Omental fat pad (tissue), 4 donors: Measurements from ENCODE around the gene IRF7. TPM values are rescaled to one million over a fixed set of nuclear protein-coding genes. Genes with fewer than 3 reads are reported as not detected.

Experiments used
- ATAC-seq: fragments of 150-250 bp; one replicate; pipeline ENCODE4 v1.9.1; 2016; ENCODE audit warnings: mild to moderate bottlenecking, moderate library complexity; ENCODE audit not compliant: low FRiP score
- DNase-seq: peaks from one replicate; pipeline ENCODE4 v3.0.0-alpha.2; 2019; ENCODE audit warnings: low spot score
- total RNA-seq, 4 donors: library from RNA; depleted of rRNA; stranded (reverse); fragments of >200 nt; gene quantifications; one replicate each; pipeline ENCODE4 v1.1.0, GENCODE V29; 2016
- TF ChIP-seq, protein P1 (sequence below), 3 donors: fragments of 450-650 bp; IDR thresholded peaks; one replicate each; pipeline ENCODE4 v1.5.1; 2016 to 2017; ENCODE audit warnings: antibody characterized with exemption in 3 of 3, mild to moderate bottlenecking in 3 of 3, moderate library complexity in 2 of 3

IRF7 gene
- total RNA-seq, 4 donors from 2014 or later = 15.4 to 56.8 (median 35.6) TPM

- DNase-seq = no peak
- TF ChIP-seq, protein P1, sequence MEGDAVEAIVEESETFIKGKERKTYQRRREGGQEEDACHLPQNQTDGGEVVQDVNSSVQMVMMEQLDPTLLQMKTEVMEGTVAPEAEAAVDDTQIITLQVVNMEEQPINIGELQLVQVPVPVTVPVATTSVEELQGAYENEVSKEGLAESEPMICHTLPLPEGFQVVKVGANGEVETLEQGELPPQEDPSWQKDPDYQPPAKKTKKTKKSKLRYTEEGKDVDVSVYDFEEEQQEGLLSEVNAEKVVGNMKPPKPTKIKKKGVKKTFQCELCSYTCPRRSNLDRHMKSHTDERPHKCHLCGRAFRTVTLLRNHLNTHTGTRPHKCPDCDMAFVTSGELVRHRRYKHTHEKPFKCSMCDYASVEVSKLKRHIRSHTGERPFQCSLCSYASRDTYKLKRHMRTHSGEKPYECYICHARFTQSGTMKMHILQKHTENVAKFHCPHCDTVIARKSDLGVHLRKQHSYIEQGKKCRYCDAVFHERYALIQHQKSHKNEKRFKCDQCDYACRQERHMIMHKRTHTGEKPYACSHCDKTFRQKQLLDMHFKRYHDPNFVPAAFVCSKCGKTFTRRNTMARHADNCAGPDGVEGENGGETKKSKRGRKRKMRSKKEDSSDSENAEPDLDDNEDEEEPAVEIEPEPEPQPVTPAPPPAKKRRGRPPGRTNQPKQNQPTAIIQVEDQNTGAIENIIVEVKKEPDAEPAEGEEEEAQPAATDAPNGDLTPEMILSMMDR (IDR thresholded peaks at IDR 0.05) = no peak
- ATAC-seq = no peak
Observed at GRCh38 chr11:646214-646613, 30.5 kb upstream of the IRF7 start.

DNA sequence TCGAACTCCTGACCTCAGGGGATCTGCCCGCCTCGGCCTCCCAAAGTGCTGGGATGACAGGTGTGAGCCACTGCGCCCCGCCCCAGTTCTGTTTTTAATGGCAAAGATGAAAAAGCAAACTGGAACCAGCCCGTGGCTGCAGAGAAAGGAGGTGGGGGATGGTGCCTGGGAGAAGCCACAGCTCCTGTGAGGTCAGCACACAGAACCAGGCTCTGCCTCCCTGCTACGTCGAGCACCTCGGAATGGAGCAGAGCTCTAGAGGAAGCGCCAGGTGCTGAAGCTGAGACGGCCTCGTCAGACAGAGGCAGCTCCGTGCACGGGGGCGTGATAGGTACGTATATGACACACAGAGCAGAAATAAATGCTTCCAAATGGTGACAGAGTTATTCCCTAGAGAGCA lies 29.8 kb upstream of the IRF7 start:
- ATAC-seq = no peak
- TF ChIP-seq, protein P1 (IDR thresholded peaks at IDR 0.05) = no peak

DNA sequence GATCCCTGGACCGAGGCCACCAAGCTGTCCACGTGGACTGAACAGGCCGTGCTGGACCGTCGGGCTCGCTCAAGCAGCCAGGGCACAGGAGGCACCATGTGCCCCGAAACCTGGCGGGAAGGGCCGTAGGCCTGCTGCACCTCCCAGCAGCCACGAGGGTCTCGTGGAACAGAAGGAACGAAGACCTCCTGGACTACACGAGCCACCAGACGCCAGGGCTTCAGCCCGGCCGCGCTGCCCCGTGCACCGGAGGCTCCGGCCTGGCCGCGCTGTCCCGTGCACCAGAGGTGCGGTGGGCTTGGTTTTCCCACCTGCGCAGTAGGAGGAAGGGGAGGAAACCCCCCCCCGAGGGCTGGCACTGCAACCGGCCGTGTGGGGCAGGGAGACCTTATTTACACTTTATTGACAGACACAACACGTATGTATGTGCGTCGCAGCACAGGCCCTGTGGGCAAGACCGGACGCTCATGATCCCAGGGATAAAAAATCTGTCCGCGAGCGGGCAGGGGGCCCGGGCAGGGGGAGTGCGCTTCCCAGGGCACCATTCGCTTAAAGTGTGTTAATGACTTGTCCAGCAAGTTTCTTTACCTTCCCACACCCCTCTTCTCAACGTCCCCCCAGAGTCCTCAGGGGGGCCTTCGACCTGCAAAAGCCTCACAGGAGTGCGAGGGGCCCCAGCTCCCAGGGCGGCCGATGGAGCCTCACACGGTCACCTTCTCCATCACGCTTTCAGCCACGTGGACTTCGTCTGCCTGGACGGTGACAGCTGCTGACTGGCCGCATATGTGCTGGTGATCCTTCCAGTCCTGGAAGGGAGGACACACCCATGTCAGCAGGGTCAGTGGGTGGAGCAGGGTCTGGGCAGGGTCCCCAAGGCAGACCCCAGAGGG lies 28.3 kb upstream of the IRF7 start:
- ATAC-seq (no peak), DNase-seq (no peak)
- TF ChIP-seq, protein P1 (IDR thresholded peaks at IDR 0.05) = no peak

More for the DNA sequence above, 29.8 kb upstream of the IRF7 start:
- no peak for DNase-seq

DNA sequence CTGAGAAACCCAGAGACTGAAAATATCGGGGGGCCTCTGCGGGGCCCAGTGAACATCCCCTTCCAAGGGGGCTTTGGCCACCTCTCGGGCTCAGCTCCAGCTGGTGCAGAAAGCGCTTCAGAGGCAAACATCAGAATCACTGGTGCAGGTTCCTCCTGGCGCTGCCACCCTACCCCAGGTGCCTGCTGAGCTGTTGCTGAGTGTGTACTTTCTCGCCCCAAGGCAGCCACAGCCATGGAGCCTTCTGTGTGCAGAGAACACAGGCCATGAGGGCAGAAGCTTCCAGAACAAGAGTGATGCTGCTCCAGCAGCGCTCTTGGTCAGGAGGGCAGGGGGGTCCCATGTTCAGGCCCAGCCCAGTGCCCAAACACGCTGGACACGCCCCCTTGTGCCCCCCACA lies 27.6 kb upstream of the IRF7 start:
- no peak for DNase-seq

DNA sequence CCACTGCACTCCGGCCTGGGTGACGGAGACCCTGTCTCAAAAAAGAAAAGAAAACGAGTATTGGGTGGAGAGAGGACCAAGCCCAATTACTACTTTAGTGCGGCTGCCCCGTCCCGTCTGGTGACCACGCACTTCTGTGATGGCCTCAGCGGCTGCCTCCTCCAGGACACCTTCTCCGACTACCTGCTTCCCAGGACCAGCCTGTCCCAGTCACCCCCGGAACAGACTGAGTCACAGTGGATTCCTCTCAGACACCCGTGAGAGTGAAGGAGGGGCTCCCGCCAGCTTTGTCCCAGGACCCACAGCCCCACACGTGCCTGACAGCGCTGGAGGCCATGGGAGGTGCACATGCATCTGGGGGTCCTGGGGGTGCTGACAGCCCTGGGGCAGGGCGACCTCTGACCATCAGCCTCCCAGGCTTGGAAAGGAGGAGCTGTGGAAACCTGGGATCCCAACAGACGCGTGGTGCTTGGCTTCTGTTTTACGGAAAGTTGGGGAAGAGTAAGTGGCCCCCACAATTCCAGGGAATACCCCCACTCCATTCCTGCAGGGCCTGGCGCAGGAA lies 26.1 kb upstream of the IRF7 start:
- TF ChIP-seq, protein P1 (IDR thresholded peaks at IDR 0.05) = no peak
- no peak for ATAC-seq
- DNase-seq = no peak

More for the DNA sequence above, 27.6 kb upstream of the IRF7 start:
- ATAC-seq = no peak
- TF ChIP-seq, protein P1 (IDR thresholded peaks at IDR 0.05) = no peak

DNA sequence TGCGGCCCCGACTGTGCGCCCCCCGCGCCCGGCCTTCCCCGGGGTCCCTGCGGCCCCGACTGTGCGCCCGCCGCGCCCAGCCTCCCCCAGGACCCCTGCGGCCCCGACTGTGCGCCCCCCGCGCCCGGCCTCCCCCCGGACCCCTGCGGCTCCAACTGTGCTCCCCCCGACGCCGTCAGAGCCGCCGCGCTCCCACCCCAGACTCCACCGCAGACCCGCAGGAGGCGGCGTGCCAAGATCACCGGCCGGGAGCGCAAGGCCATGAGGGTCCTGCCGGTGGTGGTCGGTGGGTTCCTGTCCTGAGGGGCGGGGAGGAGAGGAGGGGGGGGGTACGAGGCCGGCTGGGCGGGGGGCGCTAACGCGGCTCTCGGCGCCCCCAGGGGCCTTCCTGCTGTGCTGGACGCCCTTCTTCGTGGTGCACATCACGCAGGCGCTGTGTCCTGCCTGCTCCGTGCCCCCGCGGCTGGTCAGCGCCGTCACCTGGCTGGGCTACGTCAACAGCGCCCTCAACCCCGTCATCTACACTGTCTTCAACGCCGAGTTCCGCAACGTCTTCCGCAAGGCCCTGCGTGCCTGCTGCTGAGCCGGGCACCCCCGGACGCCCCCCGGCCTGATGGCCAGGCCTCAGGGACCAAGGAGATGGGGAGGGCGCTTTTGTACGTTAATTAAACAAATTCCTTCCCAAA lies 24.4 kb upstream of the IRF7 start:
- ATAC-seq (no peak), DNase-seq (no peak)
- TF ChIP-seq, protein P1 (IDR thresholded peaks at IDR 0.05) = no peak
